ENCODE results near the gene CEL. TPM values are rescaled to one million over a fixed set of nuclear protein-coding genes. Genes with fewer than 3 reads are reported as not detected.

The CEL gene
- total RNA-seq, 1 experiment from 2014 or later: 6.9 TPM

DNA sequence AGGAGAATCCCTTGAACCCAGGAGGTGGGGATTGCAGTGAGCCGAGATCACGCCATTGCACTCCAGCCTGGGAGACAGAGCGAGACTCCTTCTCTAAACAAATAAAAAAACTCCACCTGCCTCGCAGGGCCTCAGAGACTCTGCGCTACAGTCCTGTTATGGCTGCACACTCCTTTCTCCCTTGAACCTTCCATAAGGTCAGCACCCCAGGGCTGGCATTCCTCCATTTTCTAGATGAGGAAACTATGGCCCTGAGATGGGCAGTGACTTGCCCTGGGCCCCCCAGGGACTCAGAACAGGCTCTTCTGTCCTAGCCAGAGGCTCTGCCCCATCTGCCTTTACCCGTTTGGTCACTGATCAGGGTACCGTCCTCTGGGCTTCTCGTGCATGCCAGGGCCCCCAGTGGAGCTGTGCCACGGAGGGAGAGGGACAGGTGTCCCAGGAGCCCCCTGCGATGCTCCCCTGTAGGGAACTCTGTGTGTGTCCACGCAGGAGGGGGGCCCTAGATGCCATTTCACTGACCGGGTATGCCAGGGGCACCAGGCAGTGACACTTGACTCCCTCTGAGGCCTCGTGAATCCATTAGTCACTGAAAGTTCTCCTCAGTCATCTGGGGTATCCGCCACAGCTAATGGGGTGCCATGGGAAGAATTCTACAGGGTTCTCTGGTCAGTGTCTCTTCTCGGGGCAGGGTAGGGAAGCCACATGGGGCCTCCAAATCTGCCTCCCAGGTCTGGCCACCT, 43.1 kb downstream of the CEL start:
- Histone ChIP-seq H3K4me1 (ENCODE audit: control insufficient read depth in 1 of 2, insufficient read depth in 2 of 2, low read length in 2 of 2) (no peaks in the 10 kb centered on the region), H3K4me3 (replicated peaks in 1 of 2; ENCODE audit: low read depth in 1 of 2, low read length in 2 of 2) (no peak overlapping the region), H3K9ac (ENCODE audit: low read length) (no peak overlapping the region), H3K4me2 (ENCODE audit: low read length) (no peak overlapping the region), H4K20me1 (ENCODE audit: insufficient read depth) (no peaks in the 10 kb centered on the region), H3K36me3 (ENCODE audit: control insufficient read depth in 1 of 2, insufficient read depth in 2 of 2, low read length in 2 of 2) (peaks cover 21 to 53% of the 10 kb centered on the region in 2 experiments), H3K27me3 (ENCODE audit: insufficient read depth, low read length) (no peaks in the 10 kb centered on the region), H2AFZ (ENCODE audit: low read depth, low read length, poor library complexity, severe bottlenecking) (no peak overlapping the region), H3K9me2 (ENCODE audit: insufficient read depth) (no peaks in the 10 kb centered on the region), H3K27ac (ENCODE audit: low read depth, low read length) (no peak overlapping the region), H3K9me3 (ENCODE audit: control insufficient read depth in 1 of 2, insufficient read depth in 1 of 2, low read depth in 1 of 2, low read length in 2 of 2) (no peaks in the 10 kb centered on the region), H3K79me2 (ENCODE audit: insufficient read depth, low read length) (no peaks in the 10 kb centered on the region)
- POLR2A ChIA-PET: no interaction called here
- CTCF ChIA-PET: interaction anchor here (2.1 kb wide), 1 partner anchor 39 kb away, joined by 7 read pairs; no protein-coding TSS in a partner anchor
- no TSS peak for BruUV-seq (replicated peaks)
- RAD21 ChIA-PET (ENCODE audit: low non-redundant PET in 1 of 2, low total read pairs in 2 of 2, uncharacterized antibody in 2 of 2, unreplicated experiment in 2 of 2): no interaction called here
- ATAC-seq: no peak
- TF ChIP-seq POLR2AphosphoS5 (IDR thresholded peaks at IDR 0.05; ENCODE audit: low read depth, low read length) (no peak), FOSL1 (IDR thresholded peaks at IDR 0.05; ENCODE audit: low read depth) (no peak), POLR2A (IDR thresholded peaks at IDR 0.05; ENCODE audit: borderline replicate concordance, extremely low read depth, insufficient read depth, insufficient read length) (no peak), ELF1 (IDR thresholded peaks at IDR 0.05; ENCODE audit: borderline replicate concordance, low read depth) (no peak), EGR1 (IDR thresholded peaks at IDR 0.05; ENCODE audit: low read depth) (no peak), EZH2phosphoT487 (IDR thresholded peaks at IDR 0.05; ENCODE audit: borderline replicate concordance) (no peak), SRF (IDR thresholded peaks at IDR 0.05; ENCODE audit: low read depth) (no peak), JUND (IDR thresholded peaks at IDR 0.05) (no peak), EZH2 (IDR thresholded peaks at IDR 0.05) (no peak), SP1 (IDR thresholded peaks at IDR 0.05; ENCODE audit: low read depth) (no peak), ZNF274 (IDR thresholded peaks at IDR 0.05; ENCODE audit: low read depth, low read length) (no peak), CBX3 (IDR thresholded peaks at IDR 0.05; ENCODE audit: low read depth) (no peak), ZFX (IDR thresholded peaks at IDR 0.05) (no peak)
- TF ChIP-seq, protein P1, sequence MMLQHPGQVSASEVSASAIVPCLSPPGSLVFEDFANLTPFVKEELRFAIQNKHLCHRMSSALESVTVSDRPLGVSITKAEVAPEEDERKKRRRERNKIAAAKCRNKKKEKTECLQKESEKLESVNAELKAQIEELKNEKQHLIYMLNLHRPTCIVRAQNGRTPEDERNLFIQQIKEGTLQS (IDR thresholded peaks at IDR 0.05): no peak
- TF ChIP-seq, protein P2, sequence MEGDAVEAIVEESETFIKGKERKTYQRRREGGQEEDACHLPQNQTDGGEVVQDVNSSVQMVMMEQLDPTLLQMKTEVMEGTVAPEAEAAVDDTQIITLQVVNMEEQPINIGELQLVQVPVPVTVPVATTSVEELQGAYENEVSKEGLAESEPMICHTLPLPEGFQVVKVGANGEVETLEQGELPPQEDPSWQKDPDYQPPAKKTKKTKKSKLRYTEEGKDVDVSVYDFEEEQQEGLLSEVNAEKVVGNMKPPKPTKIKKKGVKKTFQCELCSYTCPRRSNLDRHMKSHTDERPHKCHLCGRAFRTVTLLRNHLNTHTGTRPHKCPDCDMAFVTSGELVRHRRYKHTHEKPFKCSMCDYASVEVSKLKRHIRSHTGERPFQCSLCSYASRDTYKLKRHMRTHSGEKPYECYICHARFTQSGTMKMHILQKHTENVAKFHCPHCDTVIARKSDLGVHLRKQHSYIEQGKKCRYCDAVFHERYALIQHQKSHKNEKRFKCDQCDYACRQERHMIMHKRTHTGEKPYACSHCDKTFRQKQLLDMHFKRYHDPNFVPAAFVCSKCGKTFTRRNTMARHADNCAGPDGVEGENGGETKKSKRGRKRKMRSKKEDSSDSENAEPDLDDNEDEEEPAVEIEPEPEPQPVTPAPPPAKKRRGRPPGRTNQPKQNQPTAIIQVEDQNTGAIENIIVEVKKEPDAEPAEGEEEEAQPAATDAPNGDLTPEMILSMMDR (IDR thresholded peaks at IDR 0.05 in 2 of 3, conservative IDR thresholded peaks at IDR 0.05 in 1 of 3; ENCODE audit: borderline replicate concordance in 1 of 3, insufficient read depth in 1 of 3, low read depth in 2 of 3, low read length in 2 of 3): no peak
- TF ChIP-seq, protein P3, sequence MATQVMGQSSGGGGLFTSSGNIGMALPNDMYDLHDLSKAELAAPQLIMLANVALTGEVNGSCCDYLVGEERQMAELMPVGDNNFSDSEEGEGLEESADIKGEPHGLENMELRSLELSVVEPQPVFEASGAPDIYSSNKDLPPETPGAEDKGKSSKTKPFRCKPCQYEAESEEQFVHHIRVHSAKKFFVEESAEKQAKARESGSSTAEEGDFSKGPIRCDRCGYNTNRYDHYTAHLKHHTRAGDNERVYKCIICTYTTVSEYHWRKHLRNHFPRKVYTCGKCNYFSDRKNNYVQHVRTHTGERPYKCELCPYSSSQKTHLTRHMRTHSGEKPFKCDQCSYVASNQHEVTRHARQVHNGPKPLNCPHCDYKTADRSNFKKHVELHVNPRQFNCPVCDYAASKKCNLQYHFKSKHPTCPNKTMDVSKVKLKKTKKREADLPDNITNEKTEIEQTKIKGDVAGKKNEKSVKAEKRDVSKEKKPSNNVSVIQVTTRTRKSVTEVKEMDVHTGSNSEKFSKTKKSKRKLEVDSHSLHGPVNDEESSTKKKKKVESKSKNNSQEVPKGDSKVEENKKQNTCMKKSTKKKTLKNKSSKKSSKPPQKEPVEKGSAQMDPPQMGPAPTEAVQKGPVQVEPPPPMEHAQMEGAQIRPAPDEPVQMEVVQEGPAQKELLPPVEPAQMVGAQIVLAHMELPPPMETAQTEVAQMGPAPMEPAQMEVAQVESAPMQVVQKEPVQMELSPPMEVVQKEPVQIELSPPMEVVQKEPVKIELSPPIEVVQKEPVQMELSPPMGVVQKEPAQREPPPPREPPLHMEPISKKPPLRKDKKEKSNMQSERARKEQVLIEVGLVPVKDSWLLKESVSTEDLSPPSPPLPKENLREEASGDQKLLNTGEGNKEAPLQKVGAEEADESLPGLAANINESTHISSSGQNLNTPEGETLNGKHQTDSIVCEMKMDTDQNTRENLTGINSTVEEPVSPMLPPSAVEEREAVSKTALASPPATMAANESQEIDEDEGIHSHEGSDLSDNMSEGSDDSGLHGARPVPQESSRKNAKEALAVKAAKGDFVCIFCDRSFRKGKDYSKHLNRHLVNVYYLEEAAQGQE (IDR thresholded peaks at IDR 0.05; ENCODE audit: low read depth): no peak
- TF ChIP-seq, protein P4, sequence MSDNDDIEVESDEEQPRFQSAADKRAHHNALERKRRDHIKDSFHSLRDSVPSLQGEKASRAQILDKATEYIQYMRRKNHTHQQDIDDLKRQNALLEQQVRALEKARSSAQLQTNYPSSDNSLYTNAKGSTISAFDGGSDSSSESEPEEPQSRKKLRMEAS (IDR thresholded peaks at IDR 0.05): no peak
- no peak for DNase-seq (ENCODE audit: low read depth, low spot score)
- intact Hi-C loops (cut with micrococcal nuclease): no loop called here
